Erythroblast (primary cell): Measurements from ENCODE around the gene WAC.

Source experiments
- GATA1 ChIP-seq: IDR thresholded peaks from 2 replicates; pipeline ENCODE4 v1.6.1; 2011; ENCODE audit warnings: low read depth, mild to moderate bottlenecking, control low read depth, low read length, moderate library complexity
- POLR2A ChIP-seq: IDR thresholded peaks from 2 replicates; pipeline ENCODE4 v1.6.1; 2011; ENCODE audit warnings: mild to moderate bottlenecking, low read length

DNA sequence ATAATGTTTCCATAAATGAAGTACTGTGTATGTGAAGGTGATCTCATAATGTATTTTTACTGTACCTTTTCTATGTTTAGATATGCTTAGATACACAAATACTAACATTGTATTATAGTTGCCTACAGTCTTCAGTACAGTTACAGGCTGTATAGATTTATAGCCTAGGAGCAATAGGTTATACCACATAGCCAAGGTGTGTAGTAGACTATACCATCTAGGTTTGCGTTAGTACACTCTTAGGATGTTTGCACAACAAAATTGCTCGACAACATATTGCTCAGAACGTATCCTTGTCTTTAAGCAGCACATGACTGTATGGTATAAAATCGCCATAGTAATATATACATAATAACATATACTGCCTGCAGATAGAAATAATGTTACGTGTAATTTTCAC is 42.9 kb downstream of the WAC start:
- no peak for TF ChIP-seq POLR2A
- TF ChIP-seq GATA1 = no peak
